GM19351 (cell line): ENCODE measurements around the gene LHX1.

Source experiments
- ATAC-seq: cut with Tn5 transposase; IDR thresholded peaks from one replicate; pipeline ENCODE4 v1.9.1; 2021; ENCODE audit warnings: mild to moderate bottlenecking, moderate library complexity; ENCODE audit not compliant: unreplicated experiment

LHX1 gene

DNA sequence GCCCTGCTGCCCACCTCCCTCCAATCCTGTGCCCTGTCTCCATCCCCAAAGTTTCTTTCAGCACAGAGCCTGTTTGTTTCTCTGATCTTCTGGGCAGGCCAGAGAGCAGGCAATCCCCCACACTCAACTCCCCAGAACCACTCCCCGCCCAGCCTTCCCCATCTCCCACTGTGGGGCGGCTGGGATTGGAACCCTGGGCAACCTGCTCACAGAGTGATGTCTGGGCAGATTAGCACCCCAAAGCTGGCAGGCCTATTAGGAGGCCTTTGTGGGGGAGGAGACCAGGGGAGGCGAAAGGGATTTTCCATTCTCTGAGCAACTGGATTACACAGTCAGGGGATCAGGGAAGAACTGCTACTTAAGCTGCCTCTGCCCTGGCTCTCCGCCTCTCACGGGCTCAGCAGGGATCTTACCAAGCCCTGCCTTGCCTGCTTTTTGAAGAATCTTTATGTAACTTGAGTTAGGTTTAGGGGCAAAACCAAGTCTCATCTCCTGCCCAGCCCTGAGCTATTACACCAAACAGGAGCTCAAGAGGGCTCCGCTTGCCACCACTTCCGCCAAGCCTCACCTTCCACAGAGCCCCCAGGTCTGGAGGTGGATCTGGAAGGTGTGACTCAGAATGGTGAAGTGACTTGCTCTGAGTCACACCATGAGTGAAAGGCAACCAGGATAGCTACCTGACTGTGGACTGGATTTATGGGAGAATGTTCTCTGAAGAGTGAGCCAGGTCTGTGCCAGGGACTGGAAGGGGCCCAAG, 16.0 kb upstream of the LHX1 start:
- ATAC-seq: no peak

- ATAC-seq: no peak
Observed at GRCh38 chr17:36922175-36922574, 15.1 kb upstream of the LHX1 start.

DNA sequence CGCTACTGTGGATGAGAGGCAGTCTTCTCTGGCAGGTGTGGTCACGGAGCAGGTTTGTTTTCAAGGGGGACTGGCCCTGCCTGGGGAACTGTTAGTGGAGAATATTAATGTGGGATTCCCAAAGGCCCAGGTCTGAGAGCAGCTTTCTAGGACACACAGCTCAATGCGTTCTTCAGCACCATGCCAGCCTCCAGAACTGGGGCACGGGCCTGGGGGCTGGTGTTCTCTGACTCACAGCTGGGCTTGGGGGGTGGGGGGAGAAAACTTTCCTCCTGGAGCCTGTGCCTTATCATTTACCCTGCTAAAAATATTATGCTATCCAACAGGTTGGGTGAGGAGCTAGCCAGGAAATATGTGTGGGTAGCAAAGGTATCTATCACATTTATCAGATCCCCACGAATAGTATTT, 13.5 kb upstream of the LHX1 start:
- ATAC-seq: no peak

GRCh38 chr17:36926226-36926625, 11.0 kb upstream of the LHX1 start:
- no peak for ATAC-seq

- ATAC-seq: no peak
Observed at GRCh38 chr17:36926701-36927100, 10.6 kb upstream of the LHX1 start.

GRCh38 chr17:36928471-36929345, 8.6 kb upstream of the LHX1 start:
- ATAC-seq: no peak

DNA sequence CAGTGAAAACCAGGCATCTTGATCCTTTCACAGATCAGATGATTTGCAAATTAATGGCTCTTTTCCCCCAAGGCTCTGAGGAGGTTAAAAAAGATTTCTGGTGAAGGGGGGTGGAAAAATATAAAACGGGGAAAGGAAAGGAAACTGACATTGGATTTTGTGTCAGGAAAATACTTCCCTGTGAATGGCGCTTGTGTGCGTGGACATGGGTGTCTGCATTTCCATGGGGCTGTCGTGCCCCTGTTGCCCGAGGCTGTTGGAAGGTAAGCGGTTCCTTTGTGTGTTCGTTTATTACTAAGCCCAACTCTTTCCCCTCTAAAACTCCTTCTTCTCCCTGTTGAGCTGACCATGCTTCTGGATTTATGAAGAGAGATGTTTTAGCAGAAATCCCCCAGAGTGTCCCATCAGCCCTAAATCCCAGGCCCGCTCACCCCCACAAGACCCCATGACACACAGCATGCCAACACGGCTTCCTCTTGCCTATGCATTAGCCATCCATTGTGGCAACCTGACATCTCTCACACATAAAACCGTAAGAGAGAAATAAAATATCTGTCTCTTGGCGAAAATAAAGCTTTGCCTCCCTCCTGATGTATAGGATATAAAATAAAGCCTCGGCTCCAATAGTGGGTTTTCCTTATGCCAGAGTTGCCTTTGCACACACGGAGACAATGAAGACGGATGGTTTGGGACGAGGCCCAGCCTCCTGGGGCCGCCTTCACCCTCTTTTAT, 7.3 kb upstream of the LHX1 start:
- no peak for ATAC-seq

DNA sequence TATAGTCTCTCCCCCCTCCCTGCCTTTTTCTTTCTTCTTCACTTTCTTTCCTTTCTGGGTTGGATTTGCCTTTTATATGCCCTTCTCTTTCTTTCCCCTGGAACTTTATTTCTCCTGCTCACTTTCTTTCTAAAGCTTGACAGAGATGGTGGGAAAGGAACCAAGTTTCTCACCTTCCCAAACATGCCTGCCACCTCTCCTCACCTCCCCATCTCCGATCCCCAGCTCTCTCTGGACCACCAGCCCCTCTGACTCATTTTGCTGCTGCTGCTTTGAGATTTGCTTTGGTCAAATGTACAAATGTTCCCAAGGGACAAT, 6.7 kb upstream of the LHX1 start:
- no peak for ATAC-seq

- no peak for ATAC-seq
Observed at GRCh38 chr17:36931096-36931696, 6.1 kb upstream of the LHX1 start.

DNA sequence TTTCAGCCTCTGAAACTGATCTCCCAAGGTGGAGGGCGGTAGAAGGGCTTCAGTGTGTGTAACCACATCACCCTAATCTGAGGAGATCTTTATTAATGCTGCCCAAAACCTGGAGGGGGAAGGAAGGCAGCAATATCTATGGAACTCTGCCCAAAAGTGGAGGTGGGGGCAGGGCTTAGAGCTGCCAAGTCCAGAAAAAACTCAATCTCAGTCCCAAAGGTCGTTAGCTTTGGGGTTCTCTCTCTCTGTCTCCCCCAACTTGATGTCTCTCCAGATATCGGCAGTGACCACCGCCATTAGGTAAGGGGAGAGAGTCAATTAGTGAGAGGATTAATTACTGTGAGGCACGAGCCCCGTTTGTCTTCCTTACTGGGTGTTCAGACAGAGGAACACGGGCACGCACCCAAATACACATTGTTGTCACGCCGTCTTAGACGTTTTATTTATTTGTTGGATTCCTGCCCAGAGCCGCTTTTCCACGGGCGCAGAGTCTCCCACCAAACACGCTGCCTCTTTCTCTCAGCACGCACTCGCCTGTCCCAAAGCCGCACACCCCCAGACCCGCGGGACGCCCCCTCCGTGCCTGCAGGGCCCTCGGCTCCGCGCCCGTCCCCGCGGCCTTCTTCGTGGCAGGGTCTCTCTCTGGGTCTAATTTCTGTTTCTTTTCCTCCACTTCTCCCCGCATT, 5.4 kb upstream of the LHX1 start:
- no peak for ATAC-seq

- no peak for ATAC-seq
Observed at GRCh38 chr17:36932383-36932693, 4.9 kb upstream of the LHX1 start.

DNA sequence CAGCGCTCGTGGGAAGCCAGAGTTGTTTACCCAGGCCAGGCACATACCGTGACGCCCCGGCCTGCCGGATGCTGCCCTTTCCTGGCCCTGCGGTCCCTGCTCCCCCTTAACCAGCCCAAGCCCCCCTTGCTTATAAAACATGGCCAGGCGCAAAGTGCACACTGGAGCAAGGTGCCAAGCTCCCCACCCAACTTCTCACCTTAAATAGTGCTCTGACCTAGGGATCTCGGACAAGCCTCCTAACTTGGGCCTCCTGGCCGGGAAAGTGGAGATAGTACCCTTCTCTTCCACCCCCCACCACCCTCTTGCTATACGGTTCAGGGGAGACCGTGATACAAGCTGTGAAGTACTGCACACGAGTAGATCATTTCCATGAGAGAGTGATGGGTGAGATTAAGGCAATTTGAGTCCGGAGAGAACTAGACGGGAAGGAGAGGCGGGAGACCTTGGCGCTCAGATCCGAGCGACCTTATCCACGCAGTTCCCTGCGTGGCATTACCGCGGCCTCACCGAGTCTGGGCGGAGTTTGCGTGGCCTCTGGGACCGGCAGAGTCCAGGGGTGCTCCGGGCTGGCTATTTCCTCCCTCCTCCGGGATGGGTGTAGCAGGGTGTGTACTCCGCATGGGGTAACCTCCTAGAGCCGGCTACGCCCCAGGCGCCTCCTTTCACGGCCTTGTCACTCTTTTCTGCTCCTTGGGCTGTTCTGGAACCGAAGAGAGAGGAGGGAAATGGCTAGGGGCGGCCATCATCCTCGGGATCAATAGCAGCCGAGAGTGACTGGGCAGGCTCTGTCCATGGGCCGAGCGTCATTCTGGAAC, 4.4 kb upstream of the LHX1 start:
- no peak for ATAC-seq

GRCh38 chr17:36933512-36934143, 3.6 kb upstream of the LHX1 start:
- ATAC-seq: no peak

- ATAC-seq: no peak
Observed at GRCh38 chr17:36934144-36934691, 3.1 kb upstream of the LHX1 start.

GRCh38 chr17:36934692-36935630, 2.3 kb upstream of the LHX1 start:
- no peak for ATAC-seq

DNA sequence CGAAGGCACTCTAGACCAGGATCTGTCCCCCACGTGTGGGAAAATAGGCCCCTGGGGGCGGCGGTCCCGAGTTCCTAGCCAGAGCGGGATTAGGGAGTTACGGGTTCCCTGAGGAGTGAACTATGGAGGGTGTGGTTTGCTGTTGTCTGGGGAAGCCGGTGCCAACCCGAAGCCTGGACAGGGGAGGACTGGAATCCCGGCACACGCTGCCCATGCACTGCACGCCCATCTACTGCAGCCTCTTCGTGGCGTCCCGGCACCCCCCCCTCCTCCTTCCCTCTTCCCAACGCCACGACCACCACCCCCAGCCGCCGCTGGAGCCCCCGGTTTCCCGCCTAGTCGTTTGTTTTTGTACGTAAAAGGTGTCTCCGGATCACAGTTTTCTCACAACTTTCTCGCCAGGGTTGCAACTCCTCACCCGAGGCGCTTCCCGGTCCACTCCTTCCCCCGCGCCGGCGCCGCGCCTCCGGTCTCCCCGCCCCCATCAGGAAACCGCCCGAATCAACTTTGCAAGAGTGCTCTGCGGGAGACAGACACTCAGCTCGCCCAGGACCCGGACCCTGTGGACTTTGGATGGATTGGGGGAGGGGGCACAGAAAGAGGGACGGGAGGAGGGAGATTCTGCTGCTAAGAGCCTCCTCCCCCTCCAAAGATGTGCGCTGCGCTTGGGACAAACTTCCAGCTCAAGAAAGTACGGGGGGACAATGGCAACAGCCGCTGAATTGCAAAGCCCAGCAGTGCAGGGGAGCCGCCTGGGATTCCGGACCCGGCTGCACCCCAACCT, 1.4 kb upstream of the LHX1 start:
- ATAC-seq: no peak

DNA sequence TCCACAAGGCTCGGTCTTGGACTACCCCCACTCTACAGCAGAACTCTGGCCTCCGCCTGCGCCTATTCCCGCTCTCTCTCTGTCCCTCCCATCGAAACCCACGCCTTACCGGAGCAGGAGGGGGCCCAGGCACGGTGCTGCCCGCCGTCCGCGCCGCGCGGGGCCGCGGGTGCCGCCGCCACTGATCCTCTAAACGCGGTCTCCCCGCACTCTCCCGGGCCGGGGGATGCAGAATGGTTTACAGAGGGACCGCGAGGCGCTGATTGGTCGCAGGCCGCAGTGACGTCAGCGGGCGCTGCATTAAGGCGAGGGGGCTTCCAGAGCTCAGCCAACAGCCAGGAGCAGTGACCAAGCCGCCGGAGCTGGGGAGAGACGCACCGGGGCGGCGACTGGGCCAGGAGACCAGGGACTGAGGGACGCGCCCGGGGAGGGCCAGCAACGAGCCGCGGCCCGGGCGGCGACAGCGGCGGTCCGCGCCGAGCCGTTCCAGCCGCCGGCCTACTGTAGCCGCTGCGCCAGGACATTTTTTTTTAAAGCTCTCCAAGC, 747 bp upstream of the LHX1 start:
- no peak for ATAC-seq
